ENCODE data around the gene UBASH3B. TPM values are rescaled to one million over a fixed set of nuclear protein-coding genes. Genes with fewer than 3 reads are reported as not detected.

Gene UBASH3B
- total and polyA plus RNA-seq, 9 donors = 3.8 to 11.1 (median 4.5) TPM

- Histone ChIP-seq H3K4me3 (ENCODE audit: low read length) (no peak overlapping the region), H3K9me3 (replicated peaks; ENCODE audit: control insufficient read depth, low read depth, low read length) (no peaks in the 10 kb centered on the region), H3K27ac (ENCODE audit: low read length) (no peak overlapping the region), H3K36me3 (ENCODE audit: control insufficient read depth, insufficient read depth, low read length) (no peaks in the 10 kb centered on the region), H3K27me3 (ENCODE audit: control insufficient read depth, insufficient read depth, low read length) (peaks cover 4% of the 10 kb centered on the region), H3K4me1 (ENCODE audit: control insufficient read depth, insufficient read depth, low read length) (peaks cover 32% of the 10 kb centered on the region)
- no peak for DNase-seq
- 50% methylated on average over 3 of the region's 5 CpGs for WGBS (ENCODE audit: insufficient coverage)
Measured at GRCh38 chr11:122758974-122759373, 103.5 kb downstream of the UBASH3B start.

GRCh38 chr11:122763108-122763507 is 107.6 kb downstream of the UBASH3B start:
- WGBS (ENCODE audit: insufficient coverage) = 60% methylated on average over 1 of the region's 2 CpGs
- no peaks in the 10 kb centered on the region for H3K27me3 ChIP-seq (ENCODE audit: control insufficient read depth, insufficient read depth, low read length)
- no peak overlapping the region for H3K4me3 ChIP-seq (ENCODE audit: low read length)
- no peaks in the 10 kb centered on the region for H3K36me3 ChIP-seq (ENCODE audit: control insufficient read depth, insufficient read depth, low read length)
- no peaks in the 10 kb centered on the region for H3K9me3 ChIP-seq (replicated peaks; ENCODE audit: control insufficient read depth, low read depth, low read length)
- H3K4me1 ChIP-seq (ENCODE audit: control insufficient read depth, insufficient read depth, low read length) = peaks cover 17% of the 10 kb centered on the region
- DNase-seq = no peak
- H3K27ac ChIP-seq (ENCODE audit: low read length) = no peak overlapping the region

- WGBS (ENCODE audit: insufficient coverage) = no CpG with 5 or more reads among the region's 7 CpGs
- peak; percentile 67 for DNase-seq
Measured at GRCh38 chr11:122764371-122765090, 109.0 kb downstream of the UBASH3B start.

DNA sequence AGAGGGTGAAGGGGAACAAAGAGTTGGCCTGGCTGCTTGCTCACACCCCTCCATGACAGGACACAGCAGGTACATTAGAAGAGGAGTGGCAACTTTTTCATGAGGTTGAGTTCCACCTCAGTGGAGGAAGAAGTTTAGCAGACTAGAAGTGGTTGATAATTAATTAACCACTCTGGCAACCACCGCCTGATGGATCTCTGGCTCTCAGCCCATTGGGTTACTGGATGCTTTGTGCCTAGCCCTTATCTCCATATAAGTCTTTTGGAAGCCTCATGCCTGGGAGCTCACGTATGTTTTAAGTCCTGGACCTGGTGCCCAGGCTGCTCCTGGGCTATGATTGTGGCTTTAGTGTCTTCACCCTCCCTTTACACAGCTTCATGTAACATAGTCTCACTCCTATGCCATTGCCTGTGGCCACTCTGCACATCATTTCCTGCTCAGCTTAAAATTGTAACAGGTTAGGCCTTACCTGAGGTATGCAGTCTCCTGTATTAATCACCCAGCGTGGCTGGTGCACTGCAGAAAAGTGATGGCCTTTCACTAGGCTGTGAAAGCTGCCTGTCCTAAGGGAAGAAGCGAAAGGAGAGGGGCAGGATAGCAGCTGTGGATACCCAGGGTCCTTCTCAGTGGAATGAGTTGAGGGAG is 110.1 kb downstream of the UBASH3B start:
- peaks cover 7% of the 10 kb centered on the region for H3K4me1 ChIP-seq (ENCODE audit: control insufficient read depth, insufficient read depth, low read length)
- WGBS (ENCODE audit: insufficient coverage) = 94% methylated on average over 2 of the region's 4 CpGs
- DNase-seq = no peak
- no peaks in the 10 kb centered on the region for H3K36me3 ChIP-seq (ENCODE audit: control insufficient read depth, insufficient read depth, low read length)
- no peak overlapping the region for H3K4me3 ChIP-seq (ENCODE audit: low read length)
- no peak overlapping the region for H3K27ac ChIP-seq (ENCODE audit: low read length)
- H3K27me3 ChIP-seq (ENCODE audit: control insufficient read depth, insufficient read depth, low read length) = no peaks in the 10 kb centered on the region
- H3K9me3 ChIP-seq (replicated peaks; ENCODE audit: control insufficient read depth, low read depth, low read length) = no peaks in the 10 kb centered on the region

More at GRCh38 chr11:122764371-122765090, 109.0 kb downstream of the UBASH3B start:
- Histone ChIP-seq H3K27me3 (ENCODE audit: control insufficient read depth, insufficient read depth, low read length) (no peaks in the 10 kb centered on the region), H3K36me3 (ENCODE audit: control insufficient read depth, insufficient read depth, low read length) (no peaks in the 10 kb centered on the region), H3K9me3 (replicated peaks; ENCODE audit: control insufficient read depth, low read depth, low read length) (no peaks in the 10 kb centered on the region), H3K4me1 (ENCODE audit: control insufficient read depth, insufficient read depth, low read length) (peaks cover 7% of the 10 kb centered on the region), H3K27ac (ENCODE audit: low read length) (no peak overlapping the region), H3K4me3 (ENCODE audit: low read length) (no peak overlapping the region)

GRCh38 chr11:122769126-122769780 is 113.7 kb downstream of the UBASH3B start:
- no peak for DNase-seq
- no CpG with 5 or more reads among the region's 4 CpGs for WGBS (ENCODE audit: insufficient coverage)
- no peak overlapping the region for H3K27ac ChIP-seq (ENCODE audit: low read length)
- peaks cover 3% of the 10 kb centered on the region for H3K27me3 ChIP-seq (ENCODE audit: control insufficient read depth, insufficient read depth, low read length)
- H3K4me1 ChIP-seq (ENCODE audit: control insufficient read depth, insufficient read depth, low read length) = peaks cover 5% of the 10 kb centered on the region
- H3K9me3 ChIP-seq (replicated peaks; ENCODE audit: control insufficient read depth, low read depth, low read length) = no peaks in the 10 kb centered on the region
- no peaks in the 10 kb centered on the region for H3K36me3 ChIP-seq (ENCODE audit: control insufficient read depth, insufficient read depth, low read length)
- H3K4me3 ChIP-seq (ENCODE audit: low read length) = no peak overlapping the region

- Histone ChIP-seq H3K27me3 (ENCODE audit: control insufficient read depth, insufficient read depth, low read length) (peaks cover 5% of the 10 kb centered on the region), H3K9me3 (replicated peaks; ENCODE audit: control insufficient read depth, low read depth, low read length) (no peaks in the 10 kb centered on the region), H3K4me1 (ENCODE audit: control insufficient read depth, insufficient read depth, low read length) (peaks cover 9% of the 10 kb centered on the region), H3K36me3 (ENCODE audit: control insufficient read depth, insufficient read depth, low read length) (no peaks in the 10 kb centered on the region), H3K27ac (ENCODE audit: low read length) (no peak overlapping the region), H3K4me3 (ENCODE audit: low read length) (no peak overlapping the region)
- DNase-seq = no peak
- 95% methylated on average over 4 of the region's 7 CpGs for WGBS (ENCODE audit: insufficient coverage)
Measured at GRCh38 chr11:122772945-122773344, 117.4 kb downstream of the UBASH3B start.

GRCh38 chr11:122773781-122774266 is 118.3 kb downstream of the UBASH3B start:
- peaks cover 5% of the 10 kb centered on the region for H3K27me3 ChIP-seq (ENCODE audit: control insufficient read depth, insufficient read depth, low read length)
- no peak overlapping the region for H3K27ac ChIP-seq (ENCODE audit: low read length)
- WGBS (ENCODE audit: insufficient coverage) = 74% methylated on average over 6 of the region's 8 CpGs
- no peak overlapping the region for H3K4me3 ChIP-seq (ENCODE audit: low read length)
- H3K4me1 ChIP-seq (ENCODE audit: control insufficient read depth, insufficient read depth, low read length) = peaks cover 9% of the 10 kb centered on the region
- no peaks in the 10 kb centered on the region for H3K36me3 ChIP-seq (ENCODE audit: control insufficient read depth, insufficient read depth, low read length)
- no peaks in the 10 kb centered on the region for H3K9me3 ChIP-seq (replicated peaks; ENCODE audit: control insufficient read depth, low read depth, low read length)
- DNase-seq = no peak

DNA sequence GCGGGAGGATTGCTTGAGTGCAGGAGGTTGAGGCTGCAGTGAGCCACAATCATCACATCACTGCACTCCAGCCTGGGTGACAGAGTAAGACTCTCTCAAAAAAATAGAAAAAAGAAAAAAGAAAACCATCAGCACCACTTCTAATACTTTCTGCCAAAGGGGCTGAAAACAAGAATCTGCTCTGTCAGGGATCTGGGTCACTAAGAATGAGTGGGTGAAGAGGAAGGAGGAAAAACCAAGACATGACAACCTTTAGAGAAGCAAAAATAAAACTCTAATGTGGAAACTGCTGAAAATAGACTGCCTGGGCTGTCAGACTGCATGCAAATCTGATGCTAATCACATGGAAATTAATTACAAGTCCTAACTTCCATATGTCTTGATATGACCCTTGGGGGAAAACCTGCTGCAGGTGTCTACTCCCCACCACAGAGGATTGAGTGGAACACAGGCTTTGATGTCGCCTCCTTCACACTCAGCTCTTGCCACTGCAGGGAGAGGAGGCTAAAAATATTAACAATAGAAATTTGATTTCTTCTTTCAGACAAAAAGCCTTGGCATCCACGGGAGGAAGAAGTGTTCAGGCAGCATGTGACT is 120.3 kb downstream of the UBASH3B start:
- H3K9me3 ChIP-seq (replicated peaks; ENCODE audit: control insufficient read depth, low read depth, low read length) = no peaks in the 10 kb centered on the region
- no peak for DNase-seq
- no CpG with 5 or more reads among the region's 3 CpGs for WGBS (ENCODE audit: insufficient coverage)
- no peak overlapping the region for H3K27ac ChIP-seq (ENCODE audit: low read length)
- no peak overlapping the region for H3K4me3 ChIP-seq (ENCODE audit: low read length)
- peaks cover 5% of the 10 kb centered on the region for H3K27me3 ChIP-seq (ENCODE audit: control insufficient read depth, insufficient read depth, low read length)
- H3K36me3 ChIP-seq (ENCODE audit: control insufficient read depth, insufficient read depth, low read length) = peaks cover 7% of the 10 kb centered on the region
- peaks cover 20% of the 10 kb centered on the region for H3K4me1 ChIP-seq (ENCODE audit: control insufficient read depth, insufficient read depth, low read length)

DNA sequence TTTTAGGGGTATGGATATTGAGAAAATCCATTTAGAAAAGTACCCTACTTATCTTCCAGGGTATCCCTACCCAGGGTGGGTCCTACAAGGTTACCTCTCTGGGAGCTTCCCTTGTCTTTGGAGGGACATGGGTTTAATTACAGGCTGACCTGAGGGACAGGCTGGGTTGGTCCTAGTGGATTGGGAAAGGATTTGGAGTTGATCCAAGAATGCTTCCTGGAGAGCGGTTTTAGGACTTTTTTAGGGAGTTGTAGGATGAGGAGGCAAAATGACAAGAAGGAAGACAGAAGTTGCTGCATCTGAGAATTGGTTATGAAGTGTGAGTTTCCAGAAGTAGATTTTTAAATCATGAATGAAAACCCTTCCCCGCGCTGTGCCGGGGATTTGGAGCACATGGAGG is 121.0 kb downstream of the UBASH3B start:
- Histone ChIP-seq H3K27ac (ENCODE audit: low read length) (no peak overlapping the region), H3K4me1 (ENCODE audit: control insufficient read depth, insufficient read depth, low read length) (peaks cover 26% of the 10 kb centered on the region), H3K36me3 (ENCODE audit: control insufficient read depth, insufficient read depth, low read length) (peaks cover 7% of the 10 kb centered on the region), H3K9me3 (replicated peaks; ENCODE audit: control insufficient read depth, low read depth, low read length) (no peaks in the 10 kb centered on the region), H3K4me3 (ENCODE audit: low read length) (no peak overlapping the region), H3K27me3 (ENCODE audit: control insufficient read depth, insufficient read depth, low read length) (peaks cover 5% of the 10 kb centered on the region)
- WGBS (ENCODE audit: insufficient coverage) = 47% methylated on average over 1 of the region's 4 CpGs
- no peak for DNase-seq

GRCh38 chr11:122777343-122777742 is 121.8 kb downstream of the UBASH3B start:
- Histone ChIP-seq H3K27ac (ENCODE audit: low read length) (peak overlapping the region; percentile 22), H3K36me3 (ENCODE audit: control insufficient read depth, insufficient read depth, low read length) (peaks cover 7% of the 10 kb centered on the region), H3K27me3 (ENCODE audit: control insufficient read depth, insufficient read depth, low read length) (peaks cover 7% of the 10 kb centered on the region), H3K4me1 (ENCODE audit: control insufficient read depth, insufficient read depth, low read length) (peaks cover 26% of the 10 kb centered on the region), H3K9me3 (replicated peaks; ENCODE audit: control insufficient read depth, low read depth, low read length) (no peaks in the 10 kb centered on the region), H3K4me3 (ENCODE audit: low read length) (no peak overlapping the region)
- DNase-seq = no peak
- 50% methylated on average over 1 of the region's 3 CpGs for WGBS (ENCODE audit: insufficient coverage)

All from muscle of leg (tissue), 11 donors.